ENCODE data around the gene TFAP2D. TPM values are rescaled to one million over a fixed set of nuclear protein-coding genes. Genes with fewer than 3 reads are reported as not detected.

Gene TFAP2D
- not detected in 2 replicates for total RNA-seq (2014; rRNA removed; shearing (Covaris generic))
- not detected in 2 replicates for polyA plus RNA-seq (2016; fragmentation: Nextera tagmentation; extraction: Ambion mirVana)
- long read RNA-seq, result 0 reads

- H3K27me3 ChIP-seq (ENCODE audit: insufficient read depth), result peaks cover 100% of the 10 kb centered on the region
- peaks cover 100% of the 10 kb centered on the region for H3K27me3 Mint-ChIP-seq (ENCODE audit: insufficient read depth, low read depth, poor library complexity)
Observed at GRCh38 chr6:50713226-50713625, at the start of gene TFAP2D. Gene TFAP2D, plus strand, starts transcription at chr6:50713526. Its CDS starts 530 bp downstream, at chr6:50714056.

More at GRCh38 chr6:50713226-50713625, at the start of gene TFAP2D:
- TF ChIP-seq ZNF462 (CRISPR knock-in tag; IDR thresholded peaks at IDR 0.05), result no peak
- Histone ChIP-seq H3K4me1 (ENCODE audit: insufficient read depth) (peaks cover 89% of the 10 kb centered on the region), H3K36me3 (ENCODE audit: insufficient read depth) (no peaks in the 10 kb centered on the region), H3K4me2 (peak within 1 kb of the TSS; percentile 92), H4K20me1 (replicated peaks; ENCODE audit: insufficient read depth) (peaks cover 33% of the 10 kb centered on the region), H3K9me2 (ENCODE audit: insufficient read depth) (no peaks in the 10 kb centered on the region), H3K79me2 (replicated peaks; ENCODE audit: insufficient read depth) (no peaks in the 10 kb centered on the region), H3K27ac (ENCODE audit: low read depth) (no peak within 1 kb of the TSS), H2AFZ (no peak within 1 kb of the TSS), H3F3A (replicated peaks; ENCODE audit: low read depth) (peaks cover 19% of the 10 kb centered on the region), H3K4me3 (peak within 1 kb of the TSS; percentile 70)
- DNase-seq (ENCODE audit: low spot score) (no peak), ATAC-seq (no peak)
- Mint-ChIP-seq H3K27ac (no peak within 1 kb of the TSS), H3K9me3 (no peaks in the 10 kb centered on the region; the same call in 1 of the 3 replicates), H3K4me1 (peaks cover 58% of the 10 kb centered on the region), H3K36me3 (ENCODE audit: low read depth) (no peaks in the 10 kb centered on the region), H3K4me3 (peak within 1 kb of the TSS; percentile 69)

Measured in GM23338 (cell line).